Kidney epithelial cell (primary cell): ENCODE data around the gene FOXRED2. TPM values are rescaled to one million over a fixed set of nuclear protein-coding genes. Genes with fewer than 3 reads are reported as not detected.
"Not testable (repeated sequence)": the region's sequence is repeated elsewhere in the genome, so short reads cannot be mapped to it uniquely, and the experiment has no call there.

Experiments used
- DNase-seq: peaks from one replicate; pipeline ENCODE4 v3.0.0-alpha.2; 2010; ENCODE audit warnings: low read depth
- H3K27me3 ChIP-seq: 2 replicates; pipeline ENCODE4 v1.6.0; 2011; ENCODE audit warnings: low read length; ENCODE audit not compliant: control insufficient read depth, insufficient read depth
- H3K36me3 ChIP-seq: 2 replicates; pipeline ENCODE4 v1.5.1; 2011; ENCODE audit warnings: low read length; ENCODE audit not compliant: control insufficient read depth, insufficient read depth
- H3K4me3 ChIP-seq: 2 replicates; pipeline ENCODE4 v1.5.1; 2011; ENCODE audit warnings: low read depth, mild to moderate bottlenecking, control low read depth, low read length
- total RNA-seq: library from RNA; depleted of rRNA; stranded (reverse); fragments of >200 nt; gene quantifications from 2 replicates; pipeline ENCODE4 v1.2.3, GENCODE V29; 2015
- TF ChIP-seq, protein P1 (sequence below): IDR thresholded peaks from 2 replicates; pipeline ENCODE4 v1.5.1; 2011; ENCODE audit warnings: mild to moderate bottlenecking, moderate library complexity, low read length, control low read depth, inconsistent platforms; ENCODE audit not compliant: insufficient read depth, poor library complexity, severe bottlenecking

FOXRED2 gene
- total RNA-seq, 1 donor from 2014 or later, result 16.6 TPM

DNA sequence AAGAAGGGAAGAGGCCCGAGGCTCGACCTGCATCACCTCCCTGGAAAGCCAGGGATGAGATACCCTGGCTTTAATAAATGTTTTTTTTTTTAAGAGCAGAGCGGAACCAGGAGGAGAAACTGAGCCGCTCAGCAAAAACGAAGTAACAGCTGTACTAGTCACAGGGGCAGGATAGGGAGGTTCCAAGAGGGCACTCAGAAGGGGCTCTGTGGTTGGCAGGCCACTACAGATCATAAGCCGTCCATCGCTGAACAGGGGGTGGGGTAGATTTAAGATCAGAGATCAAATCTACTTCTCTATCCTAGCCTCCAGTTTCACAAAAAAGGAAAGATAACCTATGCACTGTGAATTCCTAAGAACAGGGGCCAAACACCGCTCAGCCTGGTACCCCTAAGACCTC, 21.5 kb upstream of the FOXRED2 start:
- TF ChIP-seq, protein P1, sequence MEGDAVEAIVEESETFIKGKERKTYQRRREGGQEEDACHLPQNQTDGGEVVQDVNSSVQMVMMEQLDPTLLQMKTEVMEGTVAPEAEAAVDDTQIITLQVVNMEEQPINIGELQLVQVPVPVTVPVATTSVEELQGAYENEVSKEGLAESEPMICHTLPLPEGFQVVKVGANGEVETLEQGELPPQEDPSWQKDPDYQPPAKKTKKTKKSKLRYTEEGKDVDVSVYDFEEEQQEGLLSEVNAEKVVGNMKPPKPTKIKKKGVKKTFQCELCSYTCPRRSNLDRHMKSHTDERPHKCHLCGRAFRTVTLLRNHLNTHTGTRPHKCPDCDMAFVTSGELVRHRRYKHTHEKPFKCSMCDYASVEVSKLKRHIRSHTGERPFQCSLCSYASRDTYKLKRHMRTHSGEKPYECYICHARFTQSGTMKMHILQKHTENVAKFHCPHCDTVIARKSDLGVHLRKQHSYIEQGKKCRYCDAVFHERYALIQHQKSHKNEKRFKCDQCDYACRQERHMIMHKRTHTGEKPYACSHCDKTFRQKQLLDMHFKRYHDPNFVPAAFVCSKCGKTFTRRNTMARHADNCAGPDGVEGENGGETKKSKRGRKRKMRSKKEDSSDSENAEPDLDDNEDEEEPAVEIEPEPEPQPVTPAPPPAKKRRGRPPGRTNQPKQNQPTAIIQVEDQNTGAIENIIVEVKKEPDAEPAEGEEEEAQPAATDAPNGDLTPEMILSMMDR, result no peak
- H3K36me3 ChIP-seq, result peaks cover 3% of the 10 kb centered on the region

DNA sequence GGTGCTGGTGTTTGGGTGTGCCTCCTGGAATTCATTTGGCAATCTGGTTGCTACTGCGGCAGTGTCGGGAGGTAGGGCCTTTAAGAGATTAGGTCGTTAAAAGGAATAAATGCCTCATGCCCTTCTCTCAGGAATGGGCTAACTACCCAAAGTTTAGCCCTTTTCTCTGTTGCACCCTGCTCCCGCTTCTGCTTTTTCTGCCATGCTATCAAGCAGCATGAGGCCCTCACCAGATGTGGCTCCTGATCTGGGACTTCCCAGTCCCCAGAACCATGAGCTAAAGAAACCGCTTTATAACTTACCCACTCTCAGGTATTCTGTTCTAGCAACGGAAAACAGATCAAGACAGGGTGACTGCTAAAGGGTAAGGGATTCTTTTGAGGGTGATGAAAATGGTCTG, 15.8 kb upstream of the FOXRED2 start:
- Histone ChIP-seq H3K27me3 (no peaks in the 10 kb centered on the region), H3K4me3 (no peak overlapping the region), H3K36me3 (peaks cover 7% of the 10 kb centered on the region)
- TF ChIP-seq, protein P1, result no peak
- DNase-seq, result no peak

More for the DNA sequence above, 21.5 kb upstream of the FOXRED2 start:
- Histone ChIP-seq H3K27me3 (no peaks in the 10 kb centered on the region), H3K4me3 (peak overlapping the region; percentile 73)
- DNase-seq, result no peak

DNA sequence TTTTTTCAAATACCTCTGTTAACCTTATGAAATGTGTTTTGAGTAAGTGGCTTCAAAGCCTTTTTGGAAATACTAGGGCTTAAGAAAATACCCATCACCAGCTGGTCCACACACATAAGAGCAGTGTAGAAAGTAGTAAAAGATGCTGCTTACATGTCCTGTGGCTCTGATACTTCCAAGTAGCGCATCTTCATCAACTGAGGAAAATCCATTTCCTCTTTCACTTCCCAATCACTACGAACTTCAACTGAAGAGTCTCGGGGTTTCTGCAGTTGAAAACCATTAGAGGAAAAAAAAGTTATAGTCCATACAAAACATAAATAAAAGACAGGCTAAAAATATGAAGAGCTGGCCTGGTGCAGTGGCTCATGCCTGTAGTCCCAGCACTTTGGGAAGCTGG, 13.6 kb upstream of the FOXRED2 start:
- no peak for DNase-seq
- Histone ChIP-seq H3K36me3 (peaks cover 7% of the 10 kb centered on the region), H3K4me3 (no peak overlapping the region), H3K27me3 (no peaks in the 10 kb centered on the region)
- TF ChIP-seq, protein P1, result no peak

DNA sequence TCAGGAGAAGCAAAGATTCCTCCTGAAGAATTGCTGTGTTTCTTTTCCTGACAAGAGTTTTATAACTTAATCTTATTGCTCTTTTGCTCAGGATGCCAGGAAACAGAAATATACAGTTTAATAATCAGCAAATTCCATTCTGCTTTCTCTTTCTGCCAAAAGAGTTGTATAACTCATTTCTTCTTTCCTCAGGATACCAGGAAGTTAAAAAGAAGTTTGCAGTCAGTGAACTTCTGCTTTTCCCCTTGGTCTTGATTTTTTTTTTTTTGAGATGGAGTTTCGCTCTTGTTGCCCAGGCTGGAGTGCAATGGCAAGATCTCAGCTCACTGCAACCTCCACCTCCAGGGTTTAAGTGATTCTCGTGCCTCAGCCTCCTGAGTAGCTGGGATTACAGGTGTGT, 13.1 kb upstream of the FOXRED2 start:
- H3K27me3 ChIP-seq, DNase-seq, H3K36me3 ChIP-seq, H3K4me3 ChIP-seq: not testable (repeated sequence)

DNA sequence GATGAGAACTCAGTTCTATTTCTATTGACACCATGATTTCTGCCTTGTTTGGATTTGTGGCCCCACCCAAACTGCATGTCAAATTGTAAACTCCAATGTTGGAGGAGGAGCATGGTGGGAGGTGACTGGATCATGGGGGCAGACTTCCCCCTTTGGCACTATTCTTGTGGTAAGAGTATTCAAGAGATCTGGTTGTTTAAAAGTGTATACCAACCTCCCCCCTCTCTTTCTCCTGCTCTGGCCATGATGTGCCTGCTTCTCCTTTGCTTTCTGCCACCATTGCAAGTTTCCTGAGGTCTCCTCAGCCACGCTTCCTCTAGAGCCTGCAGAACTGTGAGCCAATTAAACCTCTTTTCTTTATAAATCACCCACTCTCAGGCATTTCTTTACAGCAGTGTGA, 7.9 kb upstream of the FOXRED2 start:
- no peak for DNase-seq
- no peak overlapping the region for H3K4me3 ChIP-seq
- no peaks in the 10 kb centered on the region for H3K27me3 ChIP-seq
- TF ChIP-seq, protein P1, result no peak
- H3K36me3 ChIP-seq, result peaks cover 10% of the 10 kb centered on the region

DNA sequence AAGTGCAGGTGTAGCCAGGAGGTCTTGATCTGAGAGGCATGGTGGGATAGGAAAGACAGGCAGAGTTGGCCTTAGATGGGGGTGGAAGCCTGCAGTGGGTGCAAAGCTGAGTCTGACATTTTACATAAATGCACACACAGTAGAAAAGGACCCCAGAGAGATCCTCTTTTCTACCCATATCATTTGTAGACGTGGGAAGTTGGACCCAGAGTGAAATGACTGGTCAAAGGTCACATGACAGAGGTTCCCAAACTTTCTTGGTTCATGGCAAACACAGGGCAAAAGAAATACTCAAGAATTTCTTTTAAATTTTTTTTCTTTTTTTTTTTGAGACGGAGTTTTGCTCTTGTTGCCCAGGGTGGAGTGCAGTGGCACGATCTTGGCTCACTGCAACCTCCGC, 6.2 kb upstream of the FOXRED2 start:
- no peaks in the 10 kb centered on the region for H3K27me3 ChIP-seq
- peaks cover 8% of the 10 kb centered on the region for H3K36me3 ChIP-seq
- TF ChIP-seq, protein P1, result no peak
- no peak overlapping the region for H3K4me3 ChIP-seq
- no peak for DNase-seq
